Measurements from ENCODE around the gene CYB561D2.

CYB561D2 gene

GRCh38 chr3:50365842-50366220 lies 15.2 kb downstream of the CYB561D2 start:
- DNase-seq = no peak

- no peak for DNase-seq
Measured at GRCh38 chr3:50369012-50369670, 18.5 kb downstream of the CYB561D2 start.

- DNase-seq = no peak
Measured at GRCh38 chr3:50370594-50370993, 19.9 kb downstream of the CYB561D2 start.

GRCh38 chr3:50371133-50371685 lies 20.5 kb downstream of the CYB561D2 start:
- no peak for DNase-seq

GRCh38 chr3:50372349-50372748 lies 21.7 kb downstream of the CYB561D2 start:
- DNase-seq = no peak

GRCh38 chr3:50373146-50374051 lies 22.7 kb downstream of the CYB561D2 start:
- no peak for DNase-seq

- no peak for DNase-seq
Measured at GRCh38 chr3:50374363-50375257, 23.9 kb downstream of the CYB561D2 start.

GRCh38 chr3:50375258-50375931 lies 24.7 kb downstream of the CYB561D2 start:
- DNase-seq = no peak

GRCh38 chr3:50378024-50378423 lies 27.4 kb downstream of the CYB561D2 start:
- DNase-seq = no peak

GRCh38 chr3:50378757-50379156 lies 28.1 kb downstream of the CYB561D2 start:
- no peak for DNase-seq

- DNase-seq = no peak
Measured at GRCh38 chr3:50380405-50381085, 29.9 kb downstream of the CYB561D2 start.

GRCh38 chr3:50381383-50381782 lies 30.7 kb downstream of the CYB561D2 start:
- no peak for DNase-seq

- no peak for DNase-seq
Measured at GRCh38 chr3:50382722-50383121, 32.1 kb downstream of the CYB561D2 start.

- DNase-seq = no peak
Measured at GRCh38 chr3:50383750-50384149, 33.1 kb downstream of the CYB561D2 start.

- DNase-seq = no peak
Measured at GRCh38 chr3:50385754-50386153, 35.1 kb downstream of the CYB561D2 start.

- DNase-seq = no peak
Measured at GRCh38 chr3:50388016-50388719, 37.5 kb downstream of the CYB561D2 start.

GRCh38 chr3:50388720-50389413 lies 38.2 kb downstream of the CYB561D2 start:
- DNase-seq = no peak

GRCh38 chr3:50389414-50389767 lies 38.7 kb downstream of the CYB561D2 start:
- DNase-seq = no peak

GRCh38 chr3:50390508-50391224 lies 40.0 kb downstream of the CYB561D2 start:
- DNase-seq = no peak

Measured in T-helper 1 cell (primary cell).